Activated B cell treated with CpG ODN at 0.5 μM for 24 hours (primary cell): ENCODE data around the gene F5. TPM values are rescaled to one million over a fixed set of nuclear protein-coding genes. Genes with fewer than 3 reads are reported as not detected.

Experiments
- ATAC-seq: fragments of 200-7000 bp; cut with Tn5 transposase; one replicate; pipeline ENCODE4 v1.10.0; 2021; ENCODE audit warnings: low read depth, mild to moderate bottlenecking, moderate library complexity
- CTCF ChIA-PET: fragments of 350-600 bp; sonication (Branson Sonifier 250); formaldehyde crosslinking; loops from one replicate; lab custom pipeline; 2021; ENCODE audit warnings: antibody characterized with exemption; lab: Charles Lee
- POLR2A ChIA-PET: fragments of 350-600 bp; sonication (Branson Sonifier 250); formaldehyde crosslinking; loops from one replicate; lab custom pipeline; 2021; ENCODE audit warnings: antibody characterized with exemption; lab: Charles Lee
- DNase-seq: peaks from one replicate; pipeline ENCODE4 v3.0.0; 2022
- H3K27ac Mint-ChIP-seq: one replicate; pipeline ENCODE4 v1.8.0; 2020; ENCODE audit warnings: mixed read lengths
- H3K27me3 Mint-ChIP-seq: one replicate; pipeline ENCODE4 v1.8.0; 2021; ENCODE audit warnings: mixed read lengths
- H3K36me3 Mint-ChIP-seq: one replicate; pipeline ENCODE4 v1.8.0; 2021; ENCODE audit warnings: low read depth, mixed read lengths
- H3K4me1 Mint-ChIP-seq: one replicate; pipeline ENCODE4 v1.8.0; 2021; ENCODE audit warnings: mixed read lengths
- H3K4me3 Mint-ChIP-seq: one replicate; pipeline ENCODE4 v1.8.0; 2020; ENCODE audit warnings: mild to moderate bottlenecking, mixed read lengths
- H3K9me3 Mint-ChIP-seq: one replicate; pipeline ENCODE4 v1.8.0; 2020; ENCODE audit warnings: mixed read lengths
- intact Hi-C: fragments of 100-400 bp; cut with micrococcal nuclease; formaldehyde crosslinking; loops from one replicate; pipeline ENCODE4 v1.15.1; 2024
- total RNA-seq: library from RNA; stranded (reverse); gene quantifications from 2 replicates; pipeline ENCODE4 v1.2.3, GENCODE V29; 2022
- TF ChIP-seq, protein P1 (sequence below): fragments of 200-600 bp; IDR thresholded peaks from one replicate; pipeline ENCODE4 v1.8.0; 2022; ENCODE audit warnings: antibody characterized with exemption, mild to moderate bottlenecking

Gene F5
- total RNA-seq, 1 donor from 2014 or later = 0.67 TPM

DNA sequence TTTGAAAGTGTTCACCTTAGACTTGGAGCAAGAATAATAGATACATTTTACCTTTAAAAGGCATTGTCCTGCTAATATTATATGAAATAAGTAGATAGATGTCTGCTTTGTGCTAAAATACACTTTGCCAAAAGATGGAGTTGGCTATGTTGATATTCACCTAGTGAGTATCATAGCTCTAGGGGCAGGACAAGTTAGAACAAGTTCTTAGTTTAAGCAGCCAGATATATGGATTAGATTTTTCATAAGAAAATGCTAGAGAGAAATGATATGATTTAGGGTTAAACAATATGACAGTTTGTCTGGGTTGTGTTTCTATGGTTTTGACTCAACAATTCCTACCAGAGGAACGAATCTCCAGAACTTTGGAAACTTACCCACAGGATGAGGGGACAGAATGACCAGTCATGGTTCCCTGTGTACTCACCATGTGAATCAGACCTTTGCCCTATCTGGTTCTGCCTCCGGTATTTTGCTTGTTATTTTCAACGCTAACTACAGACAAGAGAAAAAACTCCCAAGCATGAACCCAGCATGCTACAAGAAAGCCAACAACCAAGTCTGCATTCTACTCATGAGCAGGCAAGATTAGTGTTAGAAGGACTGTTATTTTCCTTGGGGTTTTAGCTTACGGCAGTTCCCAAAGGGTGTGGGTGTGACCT, 1.7 kb downstream of the F5 start:
- peaks cover 7% of the 10 kb centered on the region for H3K4me1 Mint-ChIP-seq
- no peak overlapping the region for H3K4me3 Mint-ChIP-seq
- ChIA-PET CTCF (interaction anchor here (2.0 to 2.9 kb wide), 2 partner anchors 128 to 225 kb away, joined by 9 to 32 read pairs; no protein-coding TSS in a partner anchor), POLR2A (interaction anchor here (0.9 kb wide), 1 partner anchor 13 kb away, joined by 3 read pairs; no protein-coding TSS in a partner anchor)
- TF ChIP-seq, protein P1, sequence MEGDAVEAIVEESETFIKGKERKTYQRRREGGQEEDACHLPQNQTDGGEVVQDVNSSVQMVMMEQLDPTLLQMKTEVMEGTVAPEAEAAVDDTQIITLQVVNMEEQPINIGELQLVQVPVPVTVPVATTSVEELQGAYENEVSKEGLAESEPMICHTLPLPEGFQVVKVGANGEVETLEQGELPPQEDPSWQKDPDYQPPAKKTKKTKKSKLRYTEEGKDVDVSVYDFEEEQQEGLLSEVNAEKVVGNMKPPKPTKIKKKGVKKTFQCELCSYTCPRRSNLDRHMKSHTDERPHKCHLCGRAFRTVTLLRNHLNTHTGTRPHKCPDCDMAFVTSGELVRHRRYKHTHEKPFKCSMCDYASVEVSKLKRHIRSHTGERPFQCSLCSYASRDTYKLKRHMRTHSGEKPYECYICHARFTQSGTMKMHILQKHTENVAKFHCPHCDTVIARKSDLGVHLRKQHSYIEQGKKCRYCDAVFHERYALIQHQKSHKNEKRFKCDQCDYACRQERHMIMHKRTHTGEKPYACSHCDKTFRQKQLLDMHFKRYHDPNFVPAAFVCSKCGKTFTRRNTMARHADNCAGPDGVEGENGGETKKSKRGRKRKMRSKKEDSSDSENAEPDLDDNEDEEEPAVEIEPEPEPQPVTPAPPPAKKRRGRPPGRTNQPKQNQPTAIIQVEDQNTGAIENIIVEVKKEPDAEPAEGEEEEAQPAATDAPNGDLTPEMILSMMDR = no peak
- H3K27ac Mint-ChIP-seq = no peak overlapping the region
- DNase-seq = no peak
- intact Hi-C loops = loop anchor here (5.0 kb wide), 2 partner anchors 97 to 208 kb away; partner anchors contain the start of genes METTL18 and SLC19A2
- no peaks in the 10 kb centered on the region for H3K9me3 Mint-ChIP-seq
- H3K36me3 Mint-ChIP-seq = no peaks in the 10 kb centered on the region
- peaks cover 18% of the 10 kb centered on the region for H3K27me3 Mint-ChIP-seq
- ATAC-seq = no peak

DNA sequence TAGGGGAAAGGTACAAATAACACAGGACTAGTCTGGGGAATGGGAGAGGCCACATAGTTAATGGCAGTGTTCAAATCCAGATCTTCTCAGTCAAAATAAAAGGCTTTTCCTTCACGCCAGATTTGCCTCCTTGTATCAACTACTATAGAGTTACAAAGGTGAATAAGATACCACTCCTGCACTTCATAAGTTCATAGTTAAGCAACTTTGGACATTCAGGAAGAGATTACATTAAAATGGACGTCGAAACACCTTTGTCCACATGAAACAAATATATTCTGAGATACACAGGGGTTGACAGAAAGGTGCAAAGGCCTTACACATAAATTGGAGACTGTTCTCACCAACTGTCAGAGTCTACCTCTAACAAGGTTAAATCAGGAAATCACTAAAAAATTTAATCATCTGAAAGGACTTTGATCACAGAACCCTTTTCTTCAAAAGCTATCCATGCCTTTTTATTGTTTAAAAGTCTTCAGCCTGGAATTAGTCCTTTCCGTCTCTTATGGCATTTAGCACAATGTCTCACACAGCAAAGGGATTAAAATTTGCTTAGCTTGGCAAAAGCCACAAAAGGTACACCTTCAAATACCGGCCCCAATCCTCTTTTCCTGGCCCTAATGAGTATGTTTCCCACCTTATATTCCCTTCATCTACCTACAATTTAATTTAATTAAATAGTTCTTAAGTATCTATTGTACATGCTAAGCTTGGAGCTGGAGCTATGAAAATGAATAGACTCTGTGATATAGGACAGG, 8.1 kb downstream of the F5 start:
- no peak overlapping the region for H3K27ac Mint-ChIP-seq
- no peaks in the 10 kb centered on the region for H3K4me1 Mint-ChIP-seq
- ChIA-PET CTCF (no interaction called here), POLR2A (no interaction called here)
- no peaks in the 10 kb centered on the region for H3K36me3 Mint-ChIP-seq
- H3K4me3 Mint-ChIP-seq = no peak overlapping the region
- H3K27me3 Mint-ChIP-seq = peaks cover 8% of the 10 kb centered on the region
- TF ChIP-seq, protein P1 = no peak
- DNase-seq (no peak), ATAC-seq (no peak)
- intact Hi-C loops = no loop called here
- H3K9me3 Mint-ChIP-seq = no peaks in the 10 kb centered on the region

DNA sequence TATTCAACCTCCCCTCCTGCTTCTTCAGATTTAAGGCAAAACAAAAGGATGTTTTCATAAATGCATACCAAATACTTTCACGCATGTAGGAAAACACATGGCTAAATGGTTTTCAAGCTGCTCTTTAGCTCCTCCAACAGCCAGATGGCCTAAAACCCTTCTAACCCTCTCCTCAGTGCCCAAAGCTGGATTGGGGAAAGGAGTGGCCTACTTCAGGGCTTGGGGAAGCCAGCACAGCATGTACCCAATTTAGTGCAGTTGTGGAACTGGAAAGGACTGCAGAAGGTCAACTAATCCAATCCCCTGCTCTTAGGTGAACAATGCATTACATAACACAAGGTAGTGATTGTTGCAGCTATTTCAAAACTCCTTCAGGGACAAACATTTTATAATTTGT, 9.3 kb downstream of the F5 start:
- no peaks in the 10 kb centered on the region for H3K36me3 Mint-ChIP-seq
- POLR2A ChIA-PET = no interaction called here

DNA sequence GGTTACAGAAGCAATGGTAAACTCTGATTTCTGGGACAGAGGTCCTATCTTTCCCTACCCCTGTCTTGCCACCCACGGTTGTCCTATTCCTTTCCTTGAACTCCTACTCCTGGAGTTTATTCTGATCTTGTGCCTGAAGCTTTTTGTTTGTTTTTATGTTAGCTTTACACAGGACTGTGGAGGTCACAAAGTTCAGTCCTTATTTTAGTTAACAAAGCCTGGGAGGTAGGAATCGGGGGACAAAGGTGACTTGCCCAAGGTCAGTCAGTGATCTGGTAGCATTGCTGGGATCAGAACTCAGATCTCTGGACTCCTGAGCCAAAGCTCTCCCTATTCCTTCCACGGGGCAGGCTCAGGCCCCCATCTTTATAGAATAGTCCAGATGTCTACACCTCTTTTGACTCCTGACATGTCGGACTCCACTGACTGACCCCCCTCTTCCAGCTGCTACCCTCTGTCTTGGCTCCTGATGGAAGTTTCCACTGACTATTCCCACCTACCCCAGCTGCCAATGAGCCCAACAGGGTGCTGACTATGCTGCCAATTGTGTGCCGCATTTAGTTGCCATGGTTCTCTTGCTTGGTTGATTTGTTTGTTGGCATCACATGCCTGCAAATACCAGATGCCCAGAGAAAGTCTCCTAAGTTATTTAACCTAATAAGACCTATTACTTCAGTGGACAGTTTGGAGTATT, 9.9 kb downstream of the F5 start:
- TF ChIP-seq, protein P1 = no peak
- peaks cover 6% of the 10 kb centered on the region for H3K27me3 Mint-ChIP-seq
- H3K36me3 Mint-ChIP-seq = no peaks in the 10 kb centered on the region
- no peak for ATAC-seq
- no peak overlapping the region for H3K27ac Mint-ChIP-seq
- no peak overlapping the region for H3K4me3 Mint-ChIP-seq
- no peaks in the 10 kb centered on the region for H3K9me3 Mint-ChIP-seq
- POLR2A ChIA-PET = no interaction called here
- CTCF ChIA-PET = interaction anchor here (1.4 kb wide), 1 partner anchor 136 kb away, joined by 4 read pairs; no protein-coding TSS in a partner anchor
- no peak for DNase-seq
- intact Hi-C loops = no loop called here
- no peaks in the 10 kb centered on the region for H3K4me1 Mint-ChIP-seq

More for the DNA sequence above, 9.3 kb downstream of the F5 start:
- no peak overlapping the region for H3K4me3 Mint-ChIP-seq
- CTCF ChIA-PET = no interaction called here
- TF ChIP-seq, protein P1 = no peak
- no peak overlapping the region for H3K27ac Mint-ChIP-seq
- peaks cover 6% of the 10 kb centered on the region for H3K27me3 Mint-ChIP-seq
- H3K4me1 Mint-ChIP-seq = no peaks in the 10 kb centered on the region
- no peaks in the 10 kb centered on the region for H3K9me3 Mint-ChIP-seq
- DNase-seq = no peak
- intact Hi-C loops = no loop called here
- no peak for ATAC-seq

DNA sequence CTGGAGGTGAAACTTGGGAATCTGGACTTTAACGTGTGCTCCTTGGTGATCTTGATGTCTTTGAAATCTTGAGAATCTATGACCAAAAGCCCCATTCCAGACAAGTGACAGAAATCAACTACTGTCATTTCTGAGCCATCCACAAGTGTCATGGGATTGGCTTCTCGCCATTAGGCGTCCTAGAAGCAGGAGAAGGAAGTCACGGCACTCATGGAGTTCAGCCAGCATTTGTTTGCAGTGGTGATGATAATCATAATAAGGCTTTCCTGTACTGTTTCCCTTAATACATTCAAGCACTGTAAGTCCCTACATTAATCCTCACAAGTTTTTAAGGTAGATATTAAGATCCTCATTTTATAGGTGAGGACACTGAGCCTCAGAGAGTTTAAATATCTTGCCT, 11.9 kb downstream of the F5 start:
- DNase-seq (no peak), ATAC-seq (no peak)
- intact Hi-C loops = no loop called here
- Mint-ChIP-seq H3K27me3 (peaks cover 10% of the 10 kb centered on the region), H3K9me3 (no peaks in the 10 kb centered on the region), H3K27ac (no peak overlapping the region), H3K4me3 (no peak overlapping the region), H3K4me1 (no peaks in the 10 kb centered on the region), H3K36me3 (no peaks in the 10 kb centered on the region)
- CTCF ChIA-PET = no interaction called here
- POLR2A ChIA-PET = no interaction called here
- TF ChIP-seq, protein P1 = no peak
